ENCODE data around the gene TBC1D19.

GRCh38 chr4:26779224-26779623 lies 195.3 kb downstream of the TBC1D19 start:
- no peak for TF ChIP-seq MAX (IDR thresholded peaks at IDR 0.05)
- TF ChIP-seq YY1 (IDR thresholded peaks at IDR 0.05), result no peak
- no peak for TF ChIP-seq CTCF (IDR thresholded peaks at IDR 0.05; ENCODE audit: low read depth, low read length, missing input control)
- no peak for TF ChIP-seq RAD21 (IDR thresholded peaks at IDR 0.05)
- TF ChIP-seq FOXA2 (IDR thresholded peaks at IDR 0.05), result no peak
- TF ChIP-seq TAF1 (conservative IDR thresholded peaks at IDR 0.05), result no peak

All from liver (tissue), 3 donors.